ENCODE data around the gene SLC43A3. TPM values are rescaled to one million over a fixed set of nuclear protein-coding genes. Genes with fewer than 3 reads are reported as not detected.

Gene SLC43A3
- total RNA-seq, 2 donors from 2014 or later: 10.6 to 21.4 TPM

DNA sequence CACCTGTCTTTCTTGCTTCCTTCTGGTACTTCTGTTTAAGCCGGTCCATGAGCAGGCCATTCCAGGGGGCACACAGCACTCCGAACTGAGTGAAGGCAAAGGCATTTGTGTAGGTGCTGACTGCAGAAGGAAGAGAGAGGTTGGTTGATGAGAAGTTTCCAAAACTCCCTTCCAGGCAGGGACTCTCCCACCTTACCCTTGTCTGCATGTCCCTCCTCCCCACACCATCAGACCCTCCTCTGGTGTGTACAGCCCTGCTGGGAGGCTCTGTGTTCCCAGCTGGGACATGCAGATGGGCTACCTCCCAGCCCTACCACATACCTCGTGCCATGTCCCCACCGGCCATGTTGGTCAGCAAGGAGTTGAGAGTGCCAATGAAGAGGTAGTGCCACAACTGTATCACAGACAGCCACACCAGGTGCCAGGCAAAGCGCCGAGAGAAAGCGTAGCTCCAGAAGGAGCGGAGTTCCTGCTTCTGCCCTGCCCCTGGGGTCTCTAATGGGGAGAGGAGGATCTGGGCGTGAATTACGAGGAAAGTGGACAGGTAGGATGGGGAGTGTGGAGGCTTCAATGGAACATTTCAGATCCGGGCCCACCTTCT is 12.2 kb downstream of the SLC43A3 start:
- H3K36me3 ChIP-seq: no peaks in the 10 kb centered on the region
- no peak overlapping the region for H3K9ac ChIP-seq (ENCODE audit: low read depth in 2 of 2, low read length in 2 of 2)
- H3K9me3 ChIP-seq: no peaks in the 10 kb centered on the region
- H3K27ac ChIP-seq: no peak overlapping the region
- TF ChIP-seq, protein P1, sequence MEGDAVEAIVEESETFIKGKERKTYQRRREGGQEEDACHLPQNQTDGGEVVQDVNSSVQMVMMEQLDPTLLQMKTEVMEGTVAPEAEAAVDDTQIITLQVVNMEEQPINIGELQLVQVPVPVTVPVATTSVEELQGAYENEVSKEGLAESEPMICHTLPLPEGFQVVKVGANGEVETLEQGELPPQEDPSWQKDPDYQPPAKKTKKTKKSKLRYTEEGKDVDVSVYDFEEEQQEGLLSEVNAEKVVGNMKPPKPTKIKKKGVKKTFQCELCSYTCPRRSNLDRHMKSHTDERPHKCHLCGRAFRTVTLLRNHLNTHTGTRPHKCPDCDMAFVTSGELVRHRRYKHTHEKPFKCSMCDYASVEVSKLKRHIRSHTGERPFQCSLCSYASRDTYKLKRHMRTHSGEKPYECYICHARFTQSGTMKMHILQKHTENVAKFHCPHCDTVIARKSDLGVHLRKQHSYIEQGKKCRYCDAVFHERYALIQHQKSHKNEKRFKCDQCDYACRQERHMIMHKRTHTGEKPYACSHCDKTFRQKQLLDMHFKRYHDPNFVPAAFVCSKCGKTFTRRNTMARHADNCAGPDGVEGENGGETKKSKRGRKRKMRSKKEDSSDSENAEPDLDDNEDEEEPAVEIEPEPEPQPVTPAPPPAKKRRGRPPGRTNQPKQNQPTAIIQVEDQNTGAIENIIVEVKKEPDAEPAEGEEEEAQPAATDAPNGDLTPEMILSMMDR (IDR thresholded peaks at IDR 0.05): no peak
- no peaks in the 10 kb centered on the region for H3K27me3 ChIP-seq
- DNase-seq: no peak
- intact Hi-C loops (cut with DNase I): no loop called here
- H3K4me3 ChIP-seq: no peak overlapping the region
- H3K4me1 ChIP-seq: no peaks in the 10 kb centered on the region

DNA sequence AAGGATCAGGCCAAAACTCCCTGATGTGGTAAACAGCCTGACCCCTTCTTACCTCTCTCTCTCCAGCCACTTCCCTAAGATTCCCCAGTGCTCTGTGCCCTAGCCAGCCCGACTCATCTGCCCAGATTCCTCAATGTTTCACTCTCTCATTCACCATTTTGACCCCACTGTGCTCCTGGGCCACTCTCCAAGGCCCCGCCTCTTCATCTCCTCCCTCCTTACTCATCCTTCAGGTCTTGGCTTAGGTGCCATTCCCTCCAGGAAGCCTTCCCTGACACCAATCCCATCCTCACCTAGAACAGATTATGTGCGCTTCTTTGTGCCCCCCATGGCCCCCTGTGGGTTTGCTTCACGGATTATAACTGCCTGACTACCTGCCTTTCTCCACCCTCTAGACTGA is 13.2 kb downstream of the SLC43A3 start:
- Histone ChIP-seq H3K27ac (no peak overlapping the region), H3K27me3 (no peaks in the 10 kb centered on the region), H3K9me3 (no peaks in the 10 kb centered on the region), H3K9ac (ENCODE audit: low read depth in 2 of 2, low read length in 2 of 2) (no peak overlapping the region), H3K4me1 (no peaks in the 10 kb centered on the region), H3K4me3 (no peak overlapping the region), H3K36me3 (no peaks in the 10 kb centered on the region)
- TF ChIP-seq, protein P1 (IDR thresholded peaks at IDR 0.05): no peak
- no peak for DNase-seq
- intact Hi-C loops (cut with DNase I): no loop called here

DNA sequence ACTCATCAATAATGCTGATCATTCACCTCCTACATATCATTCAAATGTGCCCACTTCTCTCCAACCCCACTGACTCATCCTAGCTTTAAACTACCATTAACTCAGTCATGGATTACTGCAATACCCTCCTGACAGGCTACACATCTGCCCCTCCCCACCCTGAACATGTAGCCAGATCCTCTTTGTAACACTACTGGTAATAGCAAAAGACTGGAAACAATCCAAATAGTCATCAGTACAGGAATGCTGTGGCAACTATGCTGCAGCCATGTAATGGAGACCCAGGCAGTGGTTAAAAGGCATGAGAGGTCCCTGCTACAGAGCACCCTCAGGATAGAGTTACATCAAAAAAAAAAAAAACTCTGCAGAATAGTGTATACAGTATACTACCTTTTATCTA is 16.6 kb downstream of the SLC43A3 start:
- intact Hi-C loops (cut with DNase I): no loop called here
- Histone ChIP-seq H3K36me3 (no peaks in the 10 kb centered on the region), H3K4me1 (no peaks in the 10 kb centered on the region), H3K27me3 (no peaks in the 10 kb centered on the region), H3K27ac (no peak overlapping the region), H3K4me3 (no peak overlapping the region), H3K9ac (ENCODE audit: low read depth in 2 of 2, low read length in 2 of 2) (no peak overlapping the region), H3K9me3 (no peaks in the 10 kb centered on the region)
- no peak for DNase-seq
- TF ChIP-seq, protein P1 (IDR thresholded peaks at IDR 0.05): no peak

GRCh38 chr11:57409321-57410100 is 17.4 kb downstream of the SLC43A3 start:
- Histone ChIP-seq H3K27ac (no peak overlapping the region), H3K9me3 (no peaks in the 10 kb centered on the region), H3K9ac (ENCODE audit: low read depth in 2 of 2, low read length in 2 of 2) (no peak overlapping the region), H3K4me3 (no peak overlapping the region), H3K27me3 (no peaks in the 10 kb centered on the region), H3K4me1 (no peaks in the 10 kb centered on the region), H3K36me3 (no peaks in the 10 kb centered on the region)
- intact Hi-C loops (cut with DNase I): no loop called here
- TF ChIP-seq, protein P1 (IDR thresholded peaks at IDR 0.05): no peak
- no peak for DNase-seq

DNA sequence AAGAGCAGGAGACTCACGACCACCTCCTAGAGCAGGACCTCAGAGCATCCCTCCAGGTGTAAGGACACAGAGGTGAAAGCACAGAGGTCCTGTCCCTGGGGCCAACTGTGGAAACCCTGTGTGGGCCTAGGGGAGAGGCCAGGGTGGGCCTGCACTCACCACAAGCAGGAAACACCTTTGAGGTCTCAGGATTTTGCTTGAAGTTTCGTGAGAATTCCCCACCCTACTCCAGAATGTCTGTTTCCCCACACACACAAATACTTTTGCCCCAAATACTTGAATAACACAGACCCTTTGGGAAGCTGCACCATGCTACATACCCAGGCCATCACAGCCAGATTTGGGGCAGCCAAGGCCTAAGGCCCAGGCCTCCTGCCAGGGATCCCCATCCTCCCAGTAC is 18.1 kb downstream of the SLC43A3 start:
- no peaks in the 10 kb centered on the region for H3K4me1 ChIP-seq
- no peaks in the 10 kb centered on the region for H3K9me3 ChIP-seq
- no peak for DNase-seq
- no peaks in the 10 kb centered on the region for H3K27me3 ChIP-seq
- H3K36me3 ChIP-seq: no peaks in the 10 kb centered on the region
- H3K27ac ChIP-seq: no peak overlapping the region
- TF ChIP-seq, protein P1 (IDR thresholded peaks at IDR 0.05): no peak
- no peak overlapping the region for H3K4me3 ChIP-seq
- no peak overlapping the region for H3K9ac ChIP-seq (ENCODE audit: low read depth in 2 of 2, low read length in 2 of 2)
- intact Hi-C loops (cut with DNase I): no loop called here
